Progenitor cell of endocrine pancreas (in vitro differentiated cells): ENCODE measurements around the gene PAQR4. TPM values are rescaled to one million over a fixed set of nuclear protein-coding genes. Genes with fewer than 3 reads are reported as not detected.

ENCODE experiments used
- DNase-seq: peaks from one replicate; pipeline ENCODE4 v3.0.0; 2021; ENCODE audit warnings: low spot score; ENCODE audit not compliant: unreplicated experiment
- H3K27ac Mint-ChIP-seq: 2 replicates; pipeline ENCODE4 v1.8.0; 2021; ENCODE audit warnings: mild to moderate bottlenecking, moderate library complexity, mixed read lengths
- H3K27me3 Mint-ChIP-seq: 2 replicates; pipeline ENCODE4 v1.8.0; 2021; ENCODE audit warnings: mixed read lengths
- H3K36me3 Mint-ChIP-seq: 2 replicates; pipeline ENCODE4 v1.8.0; 2022; ENCODE audit warnings: mixed read lengths; ENCODE audit not compliant: insufficient read depth
- H3K4me1 Mint-ChIP-seq: 2 replicates; pipeline ENCODE4 v1.8.0; 2021; ENCODE audit warnings: low read depth, mixed read lengths
- H3K4me3 Mint-ChIP-seq: 2 replicates; pipeline ENCODE4 v1.8.0; 2021; ENCODE audit warnings: low read depth, mild to moderate bottlenecking, moderate library complexity, mixed read lengths
- H3K9me3 Mint-ChIP-seq: 2 replicates; pipeline ENCODE4 v1.8.0; 2021; ENCODE audit warnings: low read depth, mixed read lengths
- total RNA-seq: library from RNA; stranded (reverse); gene quantifications from 2 replicates; pipeline ENCODE4 v1.2.1, GENCODE V29; 2021
- TF ChIP-seq, protein P1 (sequence below): fragments of 200-600 bp; sonication (generic); IDR thresholded peaks from one replicate; pipeline ENCODE4 v1.5.0; 2021; ENCODE audit warnings: antibody characterized with exemption, mild to moderate bottlenecking; ENCODE audit not compliant: unreplicated experiment

PAQR4 gene
- total RNA-seq, 1 donor from 2014 or later = 13.0 TPM

DNA sequence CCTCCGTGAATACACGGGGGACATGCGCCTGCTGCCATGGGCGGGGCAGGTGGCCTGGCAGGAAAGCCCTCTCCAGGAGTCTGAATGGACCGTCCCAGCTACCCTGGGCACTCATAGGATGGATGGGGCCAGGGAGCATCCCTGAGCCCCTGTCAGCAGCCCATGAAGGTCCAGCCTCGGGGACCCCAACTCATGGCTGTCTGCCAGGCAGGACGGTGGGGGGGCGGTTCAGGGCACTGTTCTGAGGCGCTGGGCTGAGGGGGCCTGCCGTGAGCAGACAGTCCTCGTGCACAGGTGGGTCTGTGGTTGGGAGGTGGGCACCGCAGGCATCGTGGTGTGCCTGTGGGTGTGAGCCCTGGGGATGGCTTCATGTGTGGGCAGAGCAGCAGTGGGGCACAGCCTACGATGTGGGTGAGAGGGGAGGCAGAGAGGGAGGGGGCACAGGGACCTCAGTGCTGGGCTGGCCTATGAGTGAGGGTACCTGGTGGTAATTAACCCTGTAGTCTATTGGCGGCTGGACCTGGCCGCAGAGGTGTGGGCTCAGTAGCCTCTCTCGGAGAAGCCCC is 17.6 kb downstream of the PAQR4 start:
- Mint-ChIP-seq H3K4me1 (peaks cover 10% of the 10 kb centered on the region), H3K36me3 (no peaks in the 10 kb centered on the region), H3K27me3 (peaks cover 6% of the 10 kb centered on the region), H3K4me3 (no peak overlapping the region), H3K9me3 (no peaks in the 10 kb centered on the region), H3K27ac (no peak overlapping the region)
- TF ChIP-seq, protein P1, sequence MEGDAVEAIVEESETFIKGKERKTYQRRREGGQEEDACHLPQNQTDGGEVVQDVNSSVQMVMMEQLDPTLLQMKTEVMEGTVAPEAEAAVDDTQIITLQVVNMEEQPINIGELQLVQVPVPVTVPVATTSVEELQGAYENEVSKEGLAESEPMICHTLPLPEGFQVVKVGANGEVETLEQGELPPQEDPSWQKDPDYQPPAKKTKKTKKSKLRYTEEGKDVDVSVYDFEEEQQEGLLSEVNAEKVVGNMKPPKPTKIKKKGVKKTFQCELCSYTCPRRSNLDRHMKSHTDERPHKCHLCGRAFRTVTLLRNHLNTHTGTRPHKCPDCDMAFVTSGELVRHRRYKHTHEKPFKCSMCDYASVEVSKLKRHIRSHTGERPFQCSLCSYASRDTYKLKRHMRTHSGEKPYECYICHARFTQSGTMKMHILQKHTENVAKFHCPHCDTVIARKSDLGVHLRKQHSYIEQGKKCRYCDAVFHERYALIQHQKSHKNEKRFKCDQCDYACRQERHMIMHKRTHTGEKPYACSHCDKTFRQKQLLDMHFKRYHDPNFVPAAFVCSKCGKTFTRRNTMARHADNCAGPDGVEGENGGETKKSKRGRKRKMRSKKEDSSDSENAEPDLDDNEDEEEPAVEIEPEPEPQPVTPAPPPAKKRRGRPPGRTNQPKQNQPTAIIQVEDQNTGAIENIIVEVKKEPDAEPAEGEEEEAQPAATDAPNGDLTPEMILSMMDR = no peak
- DNase-seq = no peak

- Mint-ChIP-seq H3K4me3 (no peak overlapping the region), H3K27ac (no peak overlapping the region), H3K27me3 (peaks cover 5% of the 10 kb centered on the region), H3K9me3 (no peaks in the 10 kb centered on the region), H3K4me1 (peaks cover 7% of the 10 kb centered on the region), H3K36me3 (no peaks in the 10 kb centered on the region)
- TF ChIP-seq, protein P1 = no peak
- DNase-seq = no peak
Measured at GRCh38 chr16:2987286-2987685, 18.1 kb downstream of the PAQR4 start.

- TF ChIP-seq, protein P1 = no peak
- peaks cover 6% of the 10 kb centered on the region for H3K4me1 Mint-ChIP-seq
- H3K27ac Mint-ChIP-seq = no peak overlapping the region
- DNase-seq = no peak
- no peaks in the 10 kb centered on the region for H3K36me3 Mint-ChIP-seq
- no peaks in the 10 kb centered on the region for H3K9me3 Mint-ChIP-seq
- peaks cover 3% of the 10 kb centered on the region for H3K27me3 Mint-ChIP-seq
- H3K4me3 Mint-ChIP-seq = no peak overlapping the region
Measured at GRCh38 chr16:2987833-2988232, 18.7 kb downstream of the PAQR4 start.

DNA sequence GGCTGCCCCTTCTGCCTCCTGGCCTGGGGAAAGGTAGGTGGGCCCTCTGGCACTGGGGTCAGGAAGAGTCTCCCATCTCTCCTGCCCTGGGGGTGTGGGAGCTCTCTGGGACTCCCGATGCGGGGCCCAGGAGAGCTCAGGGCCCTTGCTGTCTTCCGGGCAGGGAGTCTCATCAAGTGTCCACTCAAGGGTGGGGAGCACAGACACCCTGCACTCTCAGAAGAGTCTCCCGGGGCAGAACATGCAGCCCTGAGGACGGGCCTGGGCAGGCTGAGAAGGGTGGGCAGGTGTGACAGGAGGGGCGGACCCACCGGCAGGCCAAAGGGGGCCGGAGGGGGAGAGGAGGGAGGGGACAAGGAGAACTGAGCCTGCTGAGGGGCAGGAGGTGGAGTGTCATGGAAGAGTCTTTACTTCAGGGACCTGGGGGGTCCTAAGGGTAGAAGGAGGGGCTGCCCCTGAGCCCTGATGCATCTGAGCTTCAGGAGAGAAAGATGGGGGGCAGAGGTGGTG is 19.5 kb downstream of the PAQR4 start:
- no peak for DNase-seq
- no peaks in the 10 kb centered on the region for H3K36me3 Mint-ChIP-seq
- H3K27me3 Mint-ChIP-seq = peaks cover 3% of the 10 kb centered on the region
- TF ChIP-seq, protein P1 = no peak
- H3K9me3 Mint-ChIP-seq = no peaks in the 10 kb centered on the region
- H3K4me3 Mint-ChIP-seq = no peak overlapping the region
- H3K27ac Mint-ChIP-seq = no peak overlapping the region
- H3K4me1 Mint-ChIP-seq = peaks cover 6% of the 10 kb centered on the region

DNA sequence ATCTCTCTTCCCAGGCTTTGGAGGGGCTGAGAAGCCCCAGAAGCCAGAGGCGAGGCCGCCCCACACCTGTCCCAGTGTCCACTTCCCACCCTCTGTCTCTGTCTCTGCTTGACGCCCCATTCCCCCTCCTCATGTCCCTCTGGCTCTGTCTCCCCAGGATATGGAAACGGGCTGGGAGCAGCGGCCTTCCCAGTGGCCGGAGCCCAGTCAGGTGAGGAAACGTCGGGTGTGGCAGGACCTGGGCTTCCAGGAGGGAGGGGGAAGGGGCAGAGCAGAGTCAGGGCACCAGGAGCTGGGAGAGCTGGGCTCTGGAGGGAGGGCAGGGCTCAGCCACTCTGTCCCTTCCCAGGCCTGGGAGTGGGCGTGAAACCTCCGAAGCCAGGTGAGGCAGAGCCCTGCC is 21.7 kb downstream of the PAQR4 start:
- Mint-ChIP-seq H3K9me3 (no peaks in the 10 kb centered on the region), H3K36me3 (no peaks in the 10 kb centered on the region), H3K27me3 (no peaks in the 10 kb centered on the region), H3K27ac (no peak overlapping the region), H3K4me1 (peaks cover 2% of the 10 kb centered on the region), H3K4me3 (no peak overlapping the region)
- no peak for DNase-seq
- TF ChIP-seq, protein P1 = no peak
